Measurements from ENCODE around the gene GNAZ. TPM values are rescaled to one million over a fixed set of nuclear protein-coding genes. Genes with fewer than 3 reads are reported as not detected.
"Not testable (repeated sequence)": the region's sequence is repeated elsewhere in the genome, so short reads cannot be mapped to it uniquely, and the experiment has no call there.

Gene GNAZ
- total and polyA plus RNA-seq, 2 donors (not counting 1 experiment from before 2014, with no cell fraction given), result 2.8 to 9.1 TPM

- Histone ChIP-seq H3K4me1 (ENCODE audit: control insufficient read depth in 2 of 2, insufficient read depth in 2 of 2, low read length in 2 of 2) (peaks cover 0 to 5% of the 10 kb centered on the region in 2 donors), H4K20me1 (ENCODE audit: control insufficient read depth, insufficient read depth, low read length, poor library complexity, severe bottlenecking) (no peaks in the 10 kb centered on the region), H3K4me2 (replicated peaks; ENCODE audit: low read depth, low read length, poor library complexity, severe bottlenecking) (peak overlapping the region; percentile 13), H3K36me3 (replicated peaks in 1 of 2; ENCODE audit: control extremely low read depth in 1 of 2, control insufficient read depth in 1 of 2, extremely low read depth in 1 of 2, insufficient read depth in 2 of 2, low read length in 1 of 2) (no peaks in the 10 kb centered on the region), H3K27me3 (replicated peaks in 1 of 4; ENCODE audit: control extremely low read depth in 1 of 4, control insufficient read depth in 3 of 4, insufficient read depth in 4 of 4, low read length in 3 of 4) (no peaks in the 10 kb centered on the region), H3K9me3 (ENCODE audit: control extremely low read depth in 1 of 3, control insufficient read depth in 2 of 3, insufficient read depth in 1 of 3, low read length in 2 of 3) (no peaks in the 10 kb centered on the region), H3K4me3 (ENCODE audit: control extremely low read depth in 1 of 5, extremely low read depth in 1 of 5, insufficient read depth in 1 of 5, low read depth in 2 of 5, low read length in 4 of 5) (no peak overlapping the region), H3K27ac (ENCODE audit: low read length in 2 of 2) (peak overlapping the region in 1 of 2 donors; percentile 39), H3K9ac (ENCODE audit: low read length) (no peak overlapping the region), H2AFZ (ENCODE audit: insufficient read depth, low read depth, low read length, poor library complexity, severe bottlenecking) (no peak overlapping the region), H3K79me2 (ENCODE audit: control insufficient read depth, insufficient read depth, low read length) (no peaks in the 10 kb centered on the region)
- peak overlapping the region; percentile 57 for H3K27ac Mint-ChIP-seq
- intact Hi-C loops (cut with micrococcal nuclease), result no loop called here
- ATAC-seq (ENCODE audit: low read depth) (no peak), DNase-seq (no peak)
- POLR2A ChIA-PET, result no interaction called here
- CTCF ChIA-PET, result no interaction called here
- H3K4me3 Mint-ChIP-seq, result no peak overlapping the region
- H3K9me3 Mint-ChIP-seq (ENCODE audit: insufficient read depth), result peaks cover 6% of the 10 kb centered on the region
- peaks cover 9% of the 10 kb centered on the region for H3K4me1 Mint-ChIP-seq
- H3K27me3 Mint-ChIP-seq, result no peaks in the 10 kb centered on the region
- TF ChIP-seq, protein P1, sequence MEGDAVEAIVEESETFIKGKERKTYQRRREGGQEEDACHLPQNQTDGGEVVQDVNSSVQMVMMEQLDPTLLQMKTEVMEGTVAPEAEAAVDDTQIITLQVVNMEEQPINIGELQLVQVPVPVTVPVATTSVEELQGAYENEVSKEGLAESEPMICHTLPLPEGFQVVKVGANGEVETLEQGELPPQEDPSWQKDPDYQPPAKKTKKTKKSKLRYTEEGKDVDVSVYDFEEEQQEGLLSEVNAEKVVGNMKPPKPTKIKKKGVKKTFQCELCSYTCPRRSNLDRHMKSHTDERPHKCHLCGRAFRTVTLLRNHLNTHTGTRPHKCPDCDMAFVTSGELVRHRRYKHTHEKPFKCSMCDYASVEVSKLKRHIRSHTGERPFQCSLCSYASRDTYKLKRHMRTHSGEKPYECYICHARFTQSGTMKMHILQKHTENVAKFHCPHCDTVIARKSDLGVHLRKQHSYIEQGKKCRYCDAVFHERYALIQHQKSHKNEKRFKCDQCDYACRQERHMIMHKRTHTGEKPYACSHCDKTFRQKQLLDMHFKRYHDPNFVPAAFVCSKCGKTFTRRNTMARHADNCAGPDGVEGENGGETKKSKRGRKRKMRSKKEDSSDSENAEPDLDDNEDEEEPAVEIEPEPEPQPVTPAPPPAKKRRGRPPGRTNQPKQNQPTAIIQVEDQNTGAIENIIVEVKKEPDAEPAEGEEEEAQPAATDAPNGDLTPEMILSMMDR (IDR thresholded peaks at IDR 0.05), result no peak
- no peak for TF ChIP-seq EZH2 (IDR thresholded peaks at IDR 0.05; ENCODE audit: borderline replicate concordance, insufficient read depth, low read depth, low read length, poor library complexity, severe bottlenecking)
Measured at GRCh38 chr22:23020659-23021293, 49.5 kb upstream of the GNAZ start.

DNA sequence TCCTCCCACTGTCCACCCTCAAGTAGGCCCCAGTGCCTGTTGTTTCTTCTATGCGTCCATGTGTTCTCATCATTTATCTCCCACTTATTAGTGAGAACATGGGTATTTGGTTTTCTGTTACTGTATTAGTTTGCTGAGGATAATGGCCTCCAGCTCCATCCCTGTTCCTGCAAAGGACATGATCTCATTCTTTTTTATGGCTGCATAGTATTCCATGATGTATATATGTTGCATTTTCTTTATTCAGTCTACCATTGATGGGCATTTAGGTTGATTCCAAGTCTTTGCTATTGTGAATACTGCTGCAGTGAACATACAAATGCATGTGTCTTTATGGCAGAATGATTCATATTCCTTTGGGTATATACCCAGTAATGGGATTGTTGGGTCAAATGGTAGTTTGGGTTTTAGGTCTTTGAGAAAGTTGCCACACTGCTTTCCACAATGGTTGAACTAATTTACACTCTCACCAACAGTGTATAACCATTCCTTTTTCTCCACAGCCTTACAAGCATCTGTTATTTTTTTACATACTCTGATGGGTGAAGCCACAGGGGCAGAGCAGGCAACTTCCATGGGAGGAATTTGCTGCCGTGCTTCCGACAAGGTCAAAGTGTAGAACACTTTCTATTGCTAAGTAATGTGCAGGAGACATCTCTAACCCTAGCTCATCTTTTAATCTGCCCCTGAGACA, 48.5 kb upstream of the GNAZ start:
- intact Hi-C loops (cut with micrococcal nuclease); H3K9me3 Mint-ChIP-seq (ENCODE audit: insufficient read depth); H3K9ac ChIP-seq (ENCODE audit: low read length); H4K20me1 ChIP-seq (ENCODE audit: control insufficient read depth, insufficient read depth, low read length, poor library complexity, severe bottlenecking); H3K4me1 ChIP-seq (ENCODE audit: control insufficient read depth in 2 of 2, insufficient read depth in 2 of 2, low read length in 2 of 2); ATAC-seq (ENCODE audit: low read depth); H3K4me2 ChIP-seq (replicated peaks; ENCODE audit: low read depth, low read length, poor library complexity, severe bottlenecking); H3K27ac ChIP-seq (ENCODE audit: low read length in 2 of 2); H3K4me3 Mint-ChIP-seq; POLR2A ChIA-PET; H3K27me3 Mint-ChIP-seq; H2AFZ ChIP-seq (ENCODE audit: insufficient read depth, low read depth, low read length, poor library complexity, severe bottlenecking); H3K27ac Mint-ChIP-seq; H3K9me3 ChIP-seq (ENCODE audit: control extremely low read depth in 1 of 3, control insufficient read depth in 2 of 3, insufficient read depth in 1 of 3, low read length in 2 of 3); H3K36me3 ChIP-seq (replicated peaks in 1 of 2; ENCODE audit: control extremely low read depth in 1 of 2, control insufficient read depth in 1 of 2, extremely low read depth in 1 of 2, insufficient read depth in 2 of 2, low read length in 1 of 2); H3K79me2 ChIP-seq (ENCODE audit: control insufficient read depth, insufficient read depth, low read length); H3K27me3 ChIP-seq (replicated peaks in 1 of 4; ENCODE audit: control extremely low read depth in 1 of 4, control insufficient read depth in 3 of 4, insufficient read depth in 4 of 4, low read length in 3 of 4); H3K4me3 ChIP-seq (ENCODE audit: control extremely low read depth in 1 of 5, extremely low read depth in 1 of 5, insufficient read depth in 1 of 5, low read depth in 2 of 5, low read length in 4 of 5); DNase-seq: not testable (repeated sequence)
- H3K4me1 Mint-ChIP-seq, result peaks cover 10% of the 10 kb centered on the region
- no CpG with 5 or more reads among the region's 3 CpGs for WGBS (ENCODE audit: insufficient coverage)
- CTCF ChIA-PET, result interaction anchor here (0.5 to 0.8 kb wide), 3 partner anchors 15 to 62 kb away, joined by 3 to 4 read pairs (median 4); no protein-coding TSS in a partner anchor

All from B cell (primary cell).